K562 (cell line): ENCODE results near the gene C11orf54. TPM values are rescaled to one million over a fixed set of nuclear protein-coding genes. Genes with fewer than 3 reads are reported as not detected.

Experiments
- BMI1 ChIP-seq: fragments of 150-350 bp; IDR thresholded peaks from 2 replicates; pipeline ENCODE4 v1.6.1; 2014; ENCODE audit warnings: low read length
- CREB3L1 ChIP-seq: fragments of 450-650 bp; IDR thresholded peaks from 2 replicates; pipeline ENCODE4 v1.6.1; 2014; ENCODE audit warnings: low read depth, mild to moderate bottlenecking, moderate library complexity, borderline replicate concordance
- CXXC5 ChIP-seq: fragments of 250-450 bp; sonication (Bioruptor Pico); IDR thresholded peaks from 2 replicates; pipeline ENCODE4 v1.8.0; 2022; ENCODE audit warnings: inconsistent platforms, mild to moderate bottlenecking, moderate library complexity
- DIDO1 ChIP-seq: fragments of 450-650 bp; IDR thresholded peaks from 2 replicates; pipeline ENCODE4 v1.6.1; 2016; ENCODE audit warnings: low read depth, missing biosample characterization, missing genetic modification characterization
- EWSR1 ChIP-seq: fragments of 450-650 bp; IDR thresholded peaks from 2 replicates; pipeline ENCODE4 v1.6.1; 2018; ENCODE audit warnings: borderline replicate concordance, mild to moderate bottlenecking, low read depth, moderate library complexity; ENCODE audit not compliant: partially characterized antibody
- KLF13 ChIP-seq: fragments of 450-650 bp; IDR thresholded peaks from 2 replicates; pipeline ENCODE4 v1.6.1; 2016; ENCODE audit warnings: missing genetic modification characterization, low read depth, mild to moderate bottlenecking, missing compliant biosample characterization, moderate library complexity, borderline replicate concordance
- MAFK ChIP-seq: IDR thresholded peaks from 2 replicates; pipeline ENCODE4 v1.6.1; 2011; ENCODE audit warnings: low read length, improper control_type of control experiment
- NFE2L1 ChIP-seq: fragments of 450-650 bp; IDR thresholded peaks from 2 replicates; pipeline ENCODE4 v1.6.1; 2016; ENCODE audit warnings: missing genetic modification characterization, low read depth, mild to moderate bottlenecking, missing compliant biosample characterization, moderate library complexity, borderline replicate concordance
- NR2C2 ChIP-seq, 2 experiments: fragments of 200-800 bp in 1 of 2; sonication (Bioruptor generic) in 1 of 2; sonication (generic) in 1 of 2; formaldehyde crosslinking in 1 of 2; IDR thresholded peaks; 2 replicates each; pipeline versions ENCODE4 v1.6.1 to v1.8.0; 2016 to 2022; ENCODE audit warnings: mild to moderate bottlenecking in 1 of 2, missing compliant biosample characterization in 1 of 2, missing genetic modification characterization in 1 of 2, missing genetic modification reagents in 1 of 2
- PHF20 ChIP-seq: fragments of 450-650 bp; IDR thresholded peaks from 2 replicates; pipeline ENCODE4 v1.6.1; 2018; ENCODE audit not compliant: partially characterized antibody
- THRB ChIP-seq: fragments of 450-650 bp; formaldehyde crosslinking; conservative IDR thresholded peaks from 2 replicates; pipeline ENCODE4 v1.4.0; 2022; ENCODE audit warnings: mild to moderate bottlenecking, missing genetic modification characterization
- YY1 ChIP-seq, 3 experiments: IDR thresholded peaks; 2 replicates each; pipeline ENCODE4 v1.6.1; 2011; ENCODE audit warnings: low read length in 2 of 3, mild to moderate bottlenecking in 2 of 3, moderate library complexity in 2 of 3, borderline replicate concordance in 1 of 3, control low read depth in 1 of 3, low read depth in 1 of 3; ENCODE audit not compliant: insufficient read depth in 3 of 3, insufficient replicate concordance in 2 of 3, control insufficient read depth in 1 of 3, insufficient read length in 1 of 3; ENCODE audit errors: extremely low read depth in 1 of 3
- ZNF444 ChIP-seq: fragments of 250-450 bp; sonication (Bioruptor Pico); IDR thresholded peaks from 2 replicates; pipeline ENCODE4 v1.4.0; 2020; ENCODE audit warnings: mild to moderate bottlenecking, moderate library complexity
- ZNF780A ChIP-seq: fragments of 250-450 bp; sonication (Bioruptor Pico); IDR thresholded peaks from 2 replicates; pipeline ENCODE4 v1.5.0; 2021; ENCODE audit warnings: mild to moderate bottlenecking
- polyA plus RNA-seq, 8 experiments: library from polyadenylated mRNA; depleted of rRNA in 4 of 8; stranded (reverse) in 5 of 8; unstranded in 3 of 8; fragments of >200 nt; fragmentation: Nextera tagmentation in 2 of 8; fragmentation: Illumina TruSeq in 1 of 8; extraction: Ambion mirVana in 2 of 8; extraction: Trizol in 1 of 8; gene quantifications; 2 replicates each; pipeline versions ENCODE4 v1.2.1 to v1.2.3, GENCODE V29; 2011 to 2014; ENCODE audit warnings: inconsistent platforms in 1 of 8, missing spikeins in 1 of 8
- total RNA-seq, 7 experiments: library from RNA; depleted of rRNA in 6 of 7; stranded (reverse); fragments of >200 nt in 6 of 7; fragmentation: Illumina TruSeq in 2 of 7; extraction: Trizol in 2 of 7; gene quantifications; 2 replicates each; pipeline versions ENCODE4 v1.2.1 to v1.2.3, GENCODE V29; 2011 to 2021; ENCODE audit warnings: low replicate concordance in 1 of 7
- TF ChIP-seq, protein P1 (sequence below), 2 experiments: IDR thresholded peaks; 2 replicates each; pipeline ENCODE4 v1.6.1; 2011; ENCODE audit warnings: borderline replicate concordance in 1 of 2, control low read depth in 1 of 2, low read depth in 1 of 2, low read length in 1 of 2, mild to moderate bottlenecking in 1 of 2, mixed read lengths in 1 of 2, moderate library complexity in 1 of 2; ENCODE audit not compliant: insufficient read depth in 1 of 2, insufficient read length in 1 of 2, poor library complexity in 1 of 2, severe bottlenecking in 1 of 2; ENCODE audit errors: extremely low read depth in 1 of 2
- TF ChIP-seq, protein P2 (sequence below): fragments of 250-450 bp; sonication (Bioruptor Pico); IDR thresholded peaks from 2 replicates; pipeline ENCODE4 v1.8.0; 2021; ENCODE audit warnings: mild to moderate bottlenecking, moderate library complexity
- TF ChIP-seq, protein P3 (sequence below): sonication (generic); formaldehyde crosslinking; IDR thresholded peaks from 2 replicates; pipeline ENCODE4 v1.8.0; 2022; ENCODE audit warnings: mild to moderate bottlenecking, missing genetic modification reagents

C11orf54 gene
- total and polyA plus RNA-seq, 9 of the 15 experiments (the other 6 are each of a cell fraction or from before 2014, with no cell fraction given), result 13.4 to 33.0 (median 23.1) TPM

DNA sequence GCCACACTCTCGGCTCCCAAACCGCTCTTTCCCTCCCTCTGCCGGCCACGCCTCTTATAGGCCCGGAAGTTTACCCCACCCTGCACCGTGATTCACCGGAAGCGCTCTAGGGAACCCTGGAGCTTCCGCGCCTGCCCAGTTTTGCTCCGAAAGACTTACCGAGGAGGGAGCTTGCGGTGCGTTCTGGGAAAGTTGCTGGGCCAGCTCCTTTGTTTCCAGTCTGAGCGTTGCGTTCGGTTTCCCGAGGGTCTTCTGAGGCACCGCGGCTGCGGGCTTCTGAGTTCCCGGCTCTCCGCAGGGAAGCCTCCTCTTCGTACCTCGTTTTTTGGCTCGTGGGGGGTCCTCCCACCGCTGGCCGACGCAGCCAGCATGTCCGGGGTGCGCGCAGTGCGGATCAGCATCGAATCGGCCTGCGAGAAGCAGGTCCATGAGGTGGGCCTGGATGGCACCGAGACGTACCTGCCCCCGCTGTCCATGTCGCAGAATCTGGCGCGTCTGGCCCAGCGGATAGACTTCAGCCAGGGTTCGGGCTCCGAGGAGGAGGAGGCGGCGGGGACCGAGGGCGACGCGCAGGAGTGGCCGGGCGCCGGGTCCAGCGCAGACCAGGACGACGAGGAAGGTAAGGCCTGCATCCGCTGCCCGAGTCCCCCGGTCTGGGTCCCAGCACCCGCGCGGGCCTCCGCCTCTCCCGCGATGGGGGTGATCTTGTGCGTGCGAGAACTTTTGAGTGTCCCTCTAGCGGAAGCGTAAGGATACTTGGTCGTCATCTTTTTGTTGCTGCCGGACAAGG lies 42.9 kb downstream of the C11orf54 start, which contains the start of gene MED17 (continued):
- TF ChIP-seq KLF13 (tag) (no peak), NR2C2 (CRISPR knock-in tag; IDR thresholded peaks at IDR 0.05) (0 out of 2 replicates have a peak, but pooled peaks have one; percentile 29), NR2C2 (tag; IDR thresholded peaks at IDR 0.05) (peak; percentile 90), EWSR1 (no peak), BMI1 (no peak), NFE2L1 (no peak), MAFK (no peak), ZNF444 (CRISPR knock-in tag) (no peak), CXXC5 (peak; percentile 79), THRB (no peak), YY1 (IDR thresholded peaks at IDR 0.05; ENCODE audit: borderline replicate concordance in 1 of 3, control insufficient read depth in 1 of 3, extremely low read depth in 1 of 3, insufficient read depth in 3 of 3, insufficient read length in 1 of 3, insufficient replicate concordance in 2 of 3, low read depth in 1 of 3, low read length in 2 of 3) (peak in 2 of 3 experiments; percentile 16 to 44), CREB3L1 (peak; percentile 41; the same call in 1 of the 2 replicates), PHF20 (no peak), DIDO1 (tag) (peak; percentile 46; the same call in 1 of the 2 replicates), ZNF780A (CRISPR knock-in tag) (no peak)
- TF ChIP-seq, protein P1, sequence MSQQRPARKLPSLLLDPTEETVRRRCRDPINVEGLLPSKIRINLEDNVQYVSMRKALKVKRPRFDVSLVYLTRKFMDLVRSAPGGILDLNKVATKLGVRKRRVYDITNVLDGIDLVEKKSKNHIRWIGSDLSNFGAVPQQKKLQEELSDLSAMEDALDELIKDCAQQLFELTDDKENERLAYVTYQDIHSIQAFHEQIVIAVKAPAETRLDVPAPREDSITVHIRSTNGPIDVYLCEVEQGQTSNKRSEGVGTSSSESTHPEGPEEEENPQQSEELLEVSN (IDR thresholded peaks at IDR 0.05; ENCODE audit: borderline replicate concordance in 1 of 2, extremely low read depth in 1 of 2, insufficient read depth in 1 of 2, insufficient read length in 1 of 2, low read depth in 1 of 2, low read length in 1 of 2, poor library complexity in 1 of 2, severe bottlenecking in 1 of 2), result peak; percentile 12 to 79
- TF ChIP-seq, protein P2, sequence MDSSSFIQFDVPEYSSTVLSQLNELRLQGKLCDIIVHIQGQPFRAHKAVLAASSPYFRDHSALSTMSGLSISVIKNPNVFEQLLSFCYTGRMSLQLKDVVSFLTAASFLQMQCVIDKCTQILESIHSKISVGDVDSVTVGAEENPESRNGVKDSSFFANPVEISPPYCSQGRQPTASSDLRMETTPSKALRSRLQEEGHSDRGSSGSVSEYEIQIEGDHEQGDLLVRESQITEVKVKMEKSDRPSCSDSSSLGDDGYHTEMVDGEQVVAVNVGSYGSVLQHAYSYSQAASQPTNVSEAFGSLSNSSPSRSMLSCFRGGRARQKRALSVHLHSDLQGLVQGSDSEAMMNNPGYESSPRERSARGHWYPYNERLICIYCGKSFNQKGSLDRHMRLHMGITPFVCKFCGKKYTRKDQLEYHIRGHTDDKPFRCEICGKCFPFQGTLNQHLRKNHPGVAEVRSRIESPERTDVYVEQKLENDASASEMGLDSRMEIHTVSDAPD, result no peak
- TF ChIP-seq, protein P3, sequence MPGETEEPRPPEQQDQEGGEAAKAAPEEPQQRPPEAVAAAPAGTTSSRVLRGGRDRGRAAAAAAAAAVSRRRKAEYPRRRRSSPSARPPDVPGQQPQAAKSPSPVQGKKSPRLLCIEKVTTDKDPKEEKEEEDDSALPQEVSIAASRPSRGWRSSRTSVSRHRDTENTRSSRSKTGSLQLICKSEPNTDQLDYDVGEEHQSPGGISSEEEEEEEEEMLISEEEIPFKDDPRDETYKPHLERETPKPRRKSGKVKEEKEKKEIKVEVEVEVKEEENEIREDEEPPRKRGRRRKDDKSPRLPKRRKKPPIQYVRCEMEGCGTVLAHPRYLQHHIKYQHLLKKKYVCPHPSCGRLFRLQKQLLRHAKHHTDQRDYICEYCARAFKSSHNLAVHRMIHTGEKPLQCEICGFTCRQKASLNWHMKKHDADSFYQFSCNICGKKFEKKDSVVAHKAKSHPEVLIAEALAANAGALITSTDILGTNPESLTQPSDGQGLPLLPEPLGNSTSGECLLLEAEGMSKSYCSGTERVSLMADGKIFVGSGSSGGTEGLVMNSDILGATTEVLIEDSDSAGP (CRISPR knock-in tag), result no peak
